Nephron (organoid): ENCODE measurements around the gene ADAMTSL1.

Source experiments
- H3K27ac Mint-ChIP-seq, 3 experiments: 2 replicates each; pipeline ENCODE4 v1.8.0; 2020; ENCODE audit warnings: mixed read lengths in 3 of 3, mild to moderate bottlenecking in 2 of 3, moderate library complexity in 1 of 3
- H3K27me3 Mint-ChIP-seq: 2 replicates; pipeline ENCODE4 v1.8.0; 2021; ENCODE audit warnings: low read depth, mild to moderate bottlenecking, moderate library complexity, mixed read lengths
- H3K36me3 Mint-ChIP-seq: 2 replicates; pipeline ENCODE4 v1.8.0; 2020; ENCODE audit warnings: low read depth, mixed read lengths
- H3K4me1 Mint-ChIP-seq: 2 replicates; pipeline ENCODE4 v1.8.0; 2020; ENCODE audit warnings: mixed read lengths
- H3K4me3 Mint-ChIP-seq, 3 experiments: 2 replicates each; pipeline ENCODE4 v1.8.0; 2020; ENCODE audit warnings: mild to moderate bottlenecking in 3 of 3, mixed read lengths in 3 of 3, moderate library complexity in 2 of 3
- H3K9me3 Mint-ChIP-seq: 2 replicates; pipeline ENCODE4 v1.8.0; 2020; ENCODE audit warnings: mixed read lengths
- TF ChIP-seq, protein P1 (sequence below), 3 experiments: fragments of 200-600 bp; sonication (generic); IDR thresholded peaks; one replicate each; pipeline ENCODE4 v1.5.0; 2021; ENCODE audit warnings: antibody characterized with exemption in 3 of 3; ENCODE audit not compliant: unreplicated experiment in 3 of 3

ADAMTSL1 gene

DNA sequence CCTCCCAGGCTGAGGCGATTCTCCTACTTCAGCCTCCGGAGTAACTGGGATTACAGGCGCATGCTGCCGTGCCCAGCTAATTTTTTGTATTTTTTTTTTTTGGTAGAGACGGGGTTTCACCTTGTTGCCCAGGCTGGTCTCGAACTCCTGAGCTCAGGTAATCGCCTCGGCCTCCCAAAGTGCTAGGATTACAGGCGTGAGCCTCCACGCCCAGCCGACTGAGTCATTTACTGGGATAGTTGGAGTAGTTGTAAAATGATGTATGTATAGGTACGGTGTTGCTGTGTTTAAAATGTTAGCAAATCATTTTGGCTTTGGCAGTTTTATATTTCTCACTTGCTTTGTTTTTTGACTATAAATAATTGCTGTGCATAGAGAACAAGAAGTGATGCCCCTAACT, 209.4 kb downstream of the ADAMTSL1 start:
- Mint-ChIP-seq H3K27ac (peak overlapping the region; percentile 30 to 85 (median 83)), H3K36me3 (peaks cover 7% of the 10 kb centered on the region), H3K27me3 (no peaks in the 10 kb centered on the region), H3K4me3 (no peak overlapping the region), H3K9me3 (no peaks in the 10 kb centered on the region), H3K4me1 (peaks cover 45% of the 10 kb centered on the region)
- TF ChIP-seq, protein P1, sequence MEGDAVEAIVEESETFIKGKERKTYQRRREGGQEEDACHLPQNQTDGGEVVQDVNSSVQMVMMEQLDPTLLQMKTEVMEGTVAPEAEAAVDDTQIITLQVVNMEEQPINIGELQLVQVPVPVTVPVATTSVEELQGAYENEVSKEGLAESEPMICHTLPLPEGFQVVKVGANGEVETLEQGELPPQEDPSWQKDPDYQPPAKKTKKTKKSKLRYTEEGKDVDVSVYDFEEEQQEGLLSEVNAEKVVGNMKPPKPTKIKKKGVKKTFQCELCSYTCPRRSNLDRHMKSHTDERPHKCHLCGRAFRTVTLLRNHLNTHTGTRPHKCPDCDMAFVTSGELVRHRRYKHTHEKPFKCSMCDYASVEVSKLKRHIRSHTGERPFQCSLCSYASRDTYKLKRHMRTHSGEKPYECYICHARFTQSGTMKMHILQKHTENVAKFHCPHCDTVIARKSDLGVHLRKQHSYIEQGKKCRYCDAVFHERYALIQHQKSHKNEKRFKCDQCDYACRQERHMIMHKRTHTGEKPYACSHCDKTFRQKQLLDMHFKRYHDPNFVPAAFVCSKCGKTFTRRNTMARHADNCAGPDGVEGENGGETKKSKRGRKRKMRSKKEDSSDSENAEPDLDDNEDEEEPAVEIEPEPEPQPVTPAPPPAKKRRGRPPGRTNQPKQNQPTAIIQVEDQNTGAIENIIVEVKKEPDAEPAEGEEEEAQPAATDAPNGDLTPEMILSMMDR (IDR thresholded peaks at IDR 0.05; ENCODE audit: unreplicated experiment in 3 of 3), result no peak

DNA sequence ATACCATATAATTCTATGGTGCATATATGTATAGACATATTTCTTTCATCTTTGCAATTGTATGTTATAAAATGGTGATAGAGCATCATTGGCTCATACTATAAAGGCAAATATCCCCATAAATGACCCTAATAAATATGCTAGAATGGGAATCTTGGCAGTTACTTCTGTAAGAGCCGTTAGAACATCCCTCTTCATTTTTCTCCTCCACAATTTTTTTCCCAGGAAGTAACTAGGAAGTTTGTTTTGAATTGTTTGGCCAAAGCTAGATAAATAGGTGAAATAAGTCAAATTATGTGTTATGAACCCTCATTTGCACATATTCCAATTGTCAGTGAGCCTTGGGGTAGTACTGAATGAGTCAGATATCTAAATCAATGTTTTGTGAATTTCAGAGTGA, 209.9 kb downstream of the ADAMTSL1 start:
- H3K4me1 Mint-ChIP-seq, result peaks cover 43% of the 10 kb centered on the region
- H3K4me3 Mint-ChIP-seq, result no peak overlapping the region
- H3K9me3 Mint-ChIP-seq, result no peaks in the 10 kb centered on the region

DNA sequence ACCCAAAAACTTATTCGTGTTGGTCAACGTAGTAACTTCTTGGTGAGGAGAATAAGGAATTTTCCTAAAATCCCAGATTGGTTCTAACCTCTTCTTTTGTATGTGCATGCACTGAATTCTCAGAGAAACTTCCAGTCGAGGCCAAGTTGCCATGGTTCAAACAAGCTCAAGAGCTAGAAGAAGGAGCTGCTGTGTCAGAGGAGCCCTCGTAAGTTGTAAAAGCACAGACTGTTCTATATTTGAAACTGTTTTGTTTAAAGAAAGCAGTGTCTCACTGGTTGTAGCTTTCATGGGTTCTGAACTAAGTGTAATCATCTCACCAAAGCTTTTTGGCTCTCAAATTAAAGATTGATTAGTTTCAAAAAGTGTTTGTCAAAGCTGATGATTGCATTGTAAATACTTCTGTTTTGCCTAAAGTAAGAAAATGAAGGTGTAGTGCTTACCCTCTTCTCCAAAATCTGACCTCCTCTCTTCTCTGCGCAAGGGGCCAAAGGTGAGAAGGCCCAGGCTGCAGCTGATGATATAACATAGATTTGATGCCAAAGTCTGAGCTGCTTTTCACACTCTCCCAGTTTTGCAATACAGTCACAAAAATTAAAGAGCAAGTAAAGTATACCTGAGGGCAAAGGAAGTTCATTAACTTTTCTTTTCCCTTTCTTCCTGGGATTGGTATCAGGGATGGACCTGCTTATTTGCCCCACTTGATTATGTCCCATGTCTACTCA, 210.8 kb downstream of the ADAMTSL1 start:
- TF ChIP-seq, protein P1 (IDR thresholded peaks at IDR 0.05; ENCODE audit: unreplicated experiment in 3 of 3), result no peak
- no peaks in the 10 kb centered on the region for H3K9me3 Mint-ChIP-seq
- peak overlapping the region; percentile 18 to 85 (median 83) for H3K27ac Mint-ChIP-seq
- H3K27me3 Mint-ChIP-seq, result no peaks in the 10 kb centered on the region
- peaks cover 11% of the 10 kb centered on the region for H3K36me3 Mint-ChIP-seq
- H3K4me3 Mint-ChIP-seq, result no peak overlapping the region
- peaks cover 42% of the 10 kb centered on the region for H3K4me1 Mint-ChIP-seq

More for the DNA sequence above, 209.9 kb downstream of the ADAMTSL1 start:
- Mint-ChIP-seq H3K27me3 (no peaks in the 10 kb centered on the region), H3K27ac (peak overlapping the region; percentile 30 to 85 (median 83)), H3K36me3 (peaks cover 10% of the 10 kb centered on the region)
- TF ChIP-seq, protein P1 (IDR thresholded peaks at IDR 0.05; ENCODE audit: unreplicated experiment in 3 of 3), result no peak

DNA sequence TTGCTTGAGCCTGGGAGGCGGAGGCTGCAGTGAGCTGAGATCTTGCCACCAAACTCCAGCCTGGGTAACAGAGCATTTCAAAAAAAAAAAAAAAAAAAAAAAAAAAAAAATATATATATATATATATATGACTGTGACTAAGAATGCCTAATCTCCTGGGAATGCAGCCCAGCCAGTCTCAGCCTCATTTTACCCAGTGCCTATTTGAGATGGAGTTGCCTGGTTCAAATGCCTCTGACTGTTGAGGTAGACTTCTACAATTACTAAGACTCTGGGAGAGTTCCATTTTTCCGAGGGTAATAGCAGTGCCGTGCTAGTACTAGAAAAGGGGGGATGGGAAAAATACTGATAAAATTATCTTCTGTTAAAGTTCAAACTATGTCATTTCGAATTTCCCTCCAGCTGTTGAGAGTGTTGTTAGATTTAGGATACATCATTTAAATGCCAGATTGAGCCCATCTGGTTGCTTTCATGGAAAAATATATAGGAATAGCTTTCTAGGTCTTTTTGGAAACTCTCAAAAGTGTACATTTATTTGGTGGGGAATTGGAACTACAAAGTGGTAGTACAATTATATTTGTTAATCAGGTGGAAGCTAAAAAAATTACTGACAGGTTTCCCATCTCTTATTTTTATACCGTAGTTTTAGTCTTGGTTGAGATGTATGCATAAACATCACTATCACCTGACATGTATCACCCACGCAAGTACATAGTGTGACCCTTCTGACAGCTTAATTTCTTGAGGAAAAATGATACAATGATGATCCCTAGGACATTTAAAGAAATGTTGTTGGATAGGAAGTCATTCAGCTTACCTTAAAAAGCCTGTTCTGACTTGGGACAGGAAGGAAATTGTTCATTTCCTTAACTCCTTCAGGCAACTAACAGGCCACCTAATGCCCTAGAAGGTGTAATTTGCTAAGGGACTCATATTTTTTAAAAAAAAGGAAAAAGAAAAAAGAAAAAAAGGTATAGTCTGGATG, 214.9 kb downstream of the ADAMTSL1 start:
- no peaks in the 10 kb centered on the region for H3K27me3 Mint-ChIP-seq
- H3K4me1 Mint-ChIP-seq, result peaks cover 58% of the 10 kb centered on the region
- peak overlapping the region in 2 of 3 experiments; percentile 13 to 85 for H3K27ac Mint-ChIP-seq
- peaks cover 16% of the 10 kb centered on the region for H3K36me3 Mint-ChIP-seq
- no peak overlapping the region for H3K4me3 Mint-ChIP-seq
- TF ChIP-seq, protein P1 (IDR thresholded peaks at IDR 0.05; ENCODE audit: unreplicated experiment in 3 of 3), result no peak
- H3K9me3 Mint-ChIP-seq, result peaks cover 4% of the 10 kb centered on the region

DNA sequence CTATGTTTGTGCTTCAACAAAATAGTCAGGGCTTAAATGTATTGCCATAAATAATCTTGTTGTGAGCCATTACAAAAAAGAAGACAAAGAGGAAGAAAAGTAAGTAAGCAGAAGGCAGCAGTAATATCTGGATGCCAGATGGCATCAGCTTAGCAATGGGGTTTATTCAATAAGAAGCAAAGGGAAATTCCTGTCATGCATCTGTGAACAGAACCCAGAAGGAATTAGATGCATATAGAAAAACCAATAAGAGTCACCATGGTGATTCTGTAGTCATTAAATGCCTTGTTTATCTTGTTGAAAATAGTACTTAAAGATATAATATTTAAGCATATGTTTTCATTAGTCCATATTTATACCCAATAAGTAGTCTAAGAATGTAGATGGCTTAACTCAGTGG, 216.0 kb downstream of the ADAMTSL1 start:
- Mint-ChIP-seq H3K27me3 (no peaks in the 10 kb centered on the region), H3K36me3 (peaks cover 26% of the 10 kb centered on the region), H3K27ac (no peak overlapping the region), H3K9me3 (peaks cover 11% of the 10 kb centered on the region), H3K4me1 (peaks cover 48% of the 10 kb centered on the region), H3K4me3 (no peak overlapping the region)
- TF ChIP-seq, protein P1 (IDR thresholded peaks at IDR 0.05; ENCODE audit: unreplicated experiment in 3 of 3), result no peak
